HCT116 (cell line): ENCODE measurements around the gene NFASC. TPM values are rescaled to one million over a fixed set of nuclear protein-coding genes. Genes with fewer than 3 reads are reported as not detected.

Experiments
- ATAC-seq: fragments of 200-7000 bp; cut with Tn5 transposase; 2 replicates; pipeline ENCODE4 v1.9.1; 2020; ENCODE audit warnings: mild to moderate bottlenecking, moderate library complexity
- BruUV-seq: library from RNA; stranded (reverse); fragments of 400-500 nt; replicated peaks from 2 replicates; lab custom pipeline; 2021; lab: Mats Ljungman, UMichigan
- CTCF ChIA-PET: fragments of 300-600 bp; sonication (Branson Sonifier 250); formaldehyde crosslinking; loops from one replicate; lab custom pipeline; 2021; ENCODE audit warnings: antibody characterized with exemption; lab: Charles Lee
- POLR2A ChIA-PET: fragments of 300-600, 350-600 bp; sonication (Branson Sonifier 250); formaldehyde crosslinking; loops from one replicate; lab custom pipeline; 2021; ENCODE audit warnings: antibody characterized with exemption; lab: Charles Lee
- RAD21 ChIA-PET, 2 experiments: fragments of 300-600 bp; sonication (Branson Sonifier 250); formaldehyde crosslinking; loops; one replicate each; lab custom pipeline; 2023; ENCODE audit warnings: low total read pairs in 2 of 2; ENCODE audit not compliant: uncharacterized antibody in 2 of 2, unreplicated experiment in 2 of 2, low non-redundant PET in 1 of 2; lab: Charles Lee
- DNase-seq: peaks from one replicate; pipeline ENCODE4 v3.0.0-alpha.2; 2010; ENCODE audit warnings: low read depth, low spot score
- H2AFZ ChIP-seq: fragments of 200-600 bp; shearing (Covaris generic), sonication (generic); 2 replicates; pipeline ENCODE4 v1.6.1; 2017; ENCODE audit warnings: low read depth, mixed run types, mixed read lengths, antibody characterized with exemption, low read length; ENCODE audit not compliant: poor library complexity, severe bottlenecking
- H3K27ac ChIP-seq: 2 replicates; pipeline ENCODE4 v1.5.1; 2012; ENCODE audit warnings: low read depth, low read length
- H3K27me3 ChIP-seq: fragments of 200-600 bp; sonication (generic); 2 replicates; pipeline ENCODE4 v1.6.1; 2016; ENCODE audit warnings: mixed run types, low read length, mixed read lengths; ENCODE audit not compliant: insufficient read depth
- H3K36me3 ChIP-seq, 2 experiments: fragments of 200-500 bp in 1 of 2; fragments of 200-600 bp in 1 of 2; sonication (Bioruptor generic) in 1 of 2; sonication (generic) in 1 of 2; 2 replicates each; pipeline versions ENCODE4 v1.5.1 to v1.6.1; 2014 to 2016; ENCODE audit warnings: low read length in 2 of 2, inconsistent platforms in 1 of 2, mixed read lengths in 1 of 2, mixed run types in 1 of 2; ENCODE audit not compliant: insufficient read depth in 2 of 2, control insufficient read depth in 1 of 2
- H3K4me1 ChIP-seq, 2 experiments: fragments of 200-600 bp in 1 of 2; sonication (generic) in 1 of 2; 2 replicates each; pipeline versions ENCODE4 v1.5.1 to v1.6.1; 2012 to 2017; ENCODE audit warnings: low read length in 2 of 2, inconsistent platforms in 1 of 2, mild to moderate bottlenecking in 1 of 2, mixed read lengths in 1 of 2, mixed run types in 1 of 2, moderate library complexity in 1 of 2; ENCODE audit not compliant: insufficient read depth in 2 of 2, control insufficient read depth in 1 of 2
- H3K4me2 ChIP-seq: fragments of 200-600 bp; sonication (generic); 2 replicates; pipeline ENCODE4 v1.6.1; 2017; ENCODE audit warnings: mixed run types, low read length, mixed read lengths
- H3K4me3 ChIP-seq, 2 experiments: fragments of 200-600 bp in 1 of 2; sonication (generic) in 1 of 2; replicated peaks in 1 of 2; 2 replicates each; pipeline ENCODE4 v1.5.1; 2011 to 2016; ENCODE audit warnings: low read length in 2 of 2, control low read depth in 1 of 2, low read depth in 1 of 2, mild to moderate bottlenecking in 1 of 2, mixed read lengths in 1 of 2, mixed run types in 1 of 2
- H3K79me2 ChIP-seq: fragments of 200-600 bp; sonication (generic); 2 replicates; pipeline ENCODE4 v1.6.1; 2017; ENCODE audit warnings: mild to moderate bottlenecking, mixed run types, low read length, moderate library complexity, mixed read lengths; ENCODE audit not compliant: insufficient read depth
- H3K9ac ChIP-seq: fragments of 200-600 bp; sonication (generic); 2 replicates; pipeline ENCODE4 v1.6.1; 2016; ENCODE audit warnings: low read length, mixed read lengths
- H3K9me2 ChIP-seq: fragments of 200-600 bp; sonication (generic), shearing (Covaris generic); 2 replicates; pipeline ENCODE4 v1.6.1; 2017; ENCODE audit warnings: mixed run types, mild to moderate bottlenecking, moderate library complexity; ENCODE audit not compliant: insufficient read depth
- H3K9me3 ChIP-seq, 2 experiments: fragments of 200-500 bp in 1 of 2; fragments of 200-600 bp in 1 of 2; sonication (Bioruptor generic) in 1 of 2; sonication (generic) in 1 of 2; 2 replicates each; pipeline ENCODE4 v1.6.1; 2014 to 2017; ENCODE audit warnings: low read length in 2 of 2, mixed read lengths in 2 of 2, inconsistent platforms in 1 of 2, low read depth in 1 of 2, mild to moderate bottlenecking in 1 of 2, mixed run types in 1 of 2, moderate library complexity in 1 of 2; ENCODE audit not compliant: control insufficient read depth in 1 of 2, insufficient read depth in 1 of 2
- H4K20me1 ChIP-seq: fragments of 200-600 bp; sonication (generic), shearing (Covaris generic); 2 replicates; pipeline ENCODE4 v1.6.1; 2017; ENCODE audit warnings: mixed run types, mild to moderate bottlenecking, moderate library complexity; ENCODE audit not compliant: insufficient read depth
- CBX3 ChIP-seq: IDR thresholded peaks from 2 replicates; pipeline ENCODE4 v1.6.1; 2012; ENCODE audit warnings: low read depth
- CEBPB ChIP-seq: IDR thresholded peaks from 2 replicates; pipeline ENCODE4 v1.6.1; 2012; ENCODE audit warnings: low read depth
- EZH2phosphoT487 ChIP-seq: fragments of 200-600 bp; IDR thresholded peaks from 2 replicates; pipeline ENCODE4 v1.6.1; 2018; ENCODE audit warnings: antibody characterized with exemption, borderline replicate concordance
- FOSL1 ChIP-seq: IDR thresholded peaks from 2 replicates; pipeline ENCODE4 v1.6.1; 2012; ENCODE audit warnings: low read depth
- SIN3A ChIP-seq: IDR thresholded peaks from 2 replicates; pipeline ENCODE4 v1.6.1; 2012; ENCODE audit warnings: low read depth
- SP1 ChIP-seq: IDR thresholded peaks from 2 replicates; pipeline ENCODE4 v1.6.1; 2012; ENCODE audit warnings: low read depth
- TCF7L2 ChIP-seq: IDR thresholded peaks from 2 replicates; pipeline ENCODE4 v1.7.0; 2011; ENCODE audit warnings: borderline replicate concordance, inconsistent platforms; ENCODE audit not compliant: insufficient read depth, insufficient read length; ENCODE audit errors: extremely low read depth
- YY1 ChIP-seq: IDR thresholded peaks from 2 replicates; pipeline ENCODE4 v1.6.1; 2011; ENCODE audit warnings: low read length, low read depth, moderate library complexity, mild to moderate bottlenecking; ENCODE audit not compliant: insufficient replicate concordance; ENCODE audit errors: extremely low read depth
- ZNF274 ChIP-seq: fragments of 200-500 bp; sonication (Bioruptor generic); IDR thresholded peaks from 2 replicates; pipeline ENCODE4 v1.6.1; 2014; ENCODE audit warnings: mild to moderate bottlenecking, low read depth, low read length, inconsistent platforms
- intact Hi-C: fragments of 100-400 bp; cut with micrococcal nuclease; formaldehyde crosslinking; loops from 2 replicates; pipeline ENCODE4 v1.10.0; 2022
- total RNA-seq: library from RNA; stranded (reverse); gene quantifications from one replicate; pipeline ENCODE4 v1.2.1, GENCODE V29; 2021; ENCODE audit not compliant: unreplicated experiment
- TF ChIP-seq, protein P1 (sequence below), 3 experiments: fragments of 200-600 bp in 1 of 3; sonication (generic) in 1 of 3; IDR thresholded peaks in 2 of 3; conservative IDR thresholded peaks in 1 of 3; 2 replicates each; pipeline ENCODE4 v1.5.1; 2012 to 2017; ENCODE audit warnings: low read depth in 2 of 3, low read length in 2 of 3, antibody characterized with exemption in 1 of 3, borderline replicate concordance in 1 of 3, control low read depth in 1 of 3, mild to moderate bottlenecking in 1 of 3, mixed read lengths in 1 of 3, mixed run types in 1 of 3, moderate library complexity in 1 of 3; ENCODE audit not compliant: insufficient read depth in 1 of 3

The NFASC gene
- total RNA-seq, 1 experiment from 2014 or later, result 0.57 TPM

- H3K27me3 ChIP-seq, result no peaks in the 10 kb centered on the region
- intact Hi-C loops, result no loop called here
- no peak overlapping the region for H3K4me3 ChIP-seq
- BruUV-seq, result no TSS peak
- H3K4me2 ChIP-seq, result no peak overlapping the region
- RAD21 ChIA-PET, result no interaction called here
- no peaks in the 10 kb centered on the region for H4K20me1 ChIP-seq
- H3K27ac ChIP-seq, result no peak overlapping the region
- ATAC-seq, result no peak
- H3K79me2 ChIP-seq, result no peaks in the 10 kb centered on the region
- POLR2A ChIA-PET, result no interaction called here
- no peak overlapping the region for H3K9ac ChIP-seq
- H3K9me3 ChIP-seq, result no peaks in the 10 kb centered on the region
- DNase-seq, result no peak
- no peaks in the 10 kb centered on the region for H3K9me2 ChIP-seq
- CTCF ChIA-PET, result no interaction called here
- no peak overlapping the region for H2AFZ ChIP-seq
- TF ChIP-seq EZH2phosphoT487 (no peak), SIN3A (no peak), TCF7L2 (no peak), YY1 (no peak), SP1 (no peak), FOSL1 (no peak), ZNF274 (no peak), CEBPB (no peak), CBX3 (no peak)
- TF ChIP-seq, protein P1, sequence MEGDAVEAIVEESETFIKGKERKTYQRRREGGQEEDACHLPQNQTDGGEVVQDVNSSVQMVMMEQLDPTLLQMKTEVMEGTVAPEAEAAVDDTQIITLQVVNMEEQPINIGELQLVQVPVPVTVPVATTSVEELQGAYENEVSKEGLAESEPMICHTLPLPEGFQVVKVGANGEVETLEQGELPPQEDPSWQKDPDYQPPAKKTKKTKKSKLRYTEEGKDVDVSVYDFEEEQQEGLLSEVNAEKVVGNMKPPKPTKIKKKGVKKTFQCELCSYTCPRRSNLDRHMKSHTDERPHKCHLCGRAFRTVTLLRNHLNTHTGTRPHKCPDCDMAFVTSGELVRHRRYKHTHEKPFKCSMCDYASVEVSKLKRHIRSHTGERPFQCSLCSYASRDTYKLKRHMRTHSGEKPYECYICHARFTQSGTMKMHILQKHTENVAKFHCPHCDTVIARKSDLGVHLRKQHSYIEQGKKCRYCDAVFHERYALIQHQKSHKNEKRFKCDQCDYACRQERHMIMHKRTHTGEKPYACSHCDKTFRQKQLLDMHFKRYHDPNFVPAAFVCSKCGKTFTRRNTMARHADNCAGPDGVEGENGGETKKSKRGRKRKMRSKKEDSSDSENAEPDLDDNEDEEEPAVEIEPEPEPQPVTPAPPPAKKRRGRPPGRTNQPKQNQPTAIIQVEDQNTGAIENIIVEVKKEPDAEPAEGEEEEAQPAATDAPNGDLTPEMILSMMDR (IDR thresholded peaks at IDR 0.05 in 2 of 3, conservative IDR thresholded peaks at IDR 0.05 in 1 of 3; ENCODE audit: borderline replicate concordance in 1 of 3, insufficient read depth in 1 of 3, low read depth in 2 of 3, low read length in 2 of 3), result no peak
- no peaks in the 10 kb centered on the region for H3K4me1 ChIP-seq
- H3K36me3 ChIP-seq, result no peaks in the 10 kb centered on the region
Observed at GRCh38 chr1:205028924-205029323, 158.3 kb downstream of the NFASC start.
